HCT116 (cell line): ENCODE results near the gene SLC9A7. TPM values are rescaled to one million over a fixed set of nuclear protein-coding genes. Genes with fewer than 3 reads are reported as not detected.
A peak's percentile ranks its signal among the peaks of the same experiment; 100 is the strongest.

Experiments used
- ATAC-seq: fragments of 200-7000 bp; cut with Tn5 transposase; 2 replicates; pipeline ENCODE4 v1.9.1; 2020; ENCODE audit warnings: mild to moderate bottlenecking, moderate library complexity
- BruUV-seq: library from RNA; stranded (reverse); fragments of 400-500 nt; replicated peaks from 2 replicates; lab custom pipeline; 2021; lab: Mats Ljungman, UMichigan
- CTCF ChIA-PET: fragments of 300-600 bp; sonication (Branson Sonifier 250); formaldehyde crosslinking; loops from one replicate; lab custom pipeline; 2021; ENCODE audit warnings: antibody characterized with exemption; lab: Charles Lee
- POLR2A ChIA-PET: fragments of 300-600, 350-600 bp; sonication (Branson Sonifier 250); formaldehyde crosslinking; loops from one replicate; lab custom pipeline; 2021; ENCODE audit warnings: antibody characterized with exemption; lab: Charles Lee
- RAD21 ChIA-PET, 2 experiments: fragments of 300-600 bp; sonication (Branson Sonifier 250); formaldehyde crosslinking; loops; one replicate each; lab custom pipeline; 2023; ENCODE audit warnings: low total read pairs in 2 of 2; ENCODE audit not compliant: uncharacterized antibody in 2 of 2, unreplicated experiment in 2 of 2, low non-redundant PET in 1 of 2; lab: Charles Lee
- DNase-seq: peaks from one replicate; pipeline ENCODE4 v3.0.0-alpha.2; 2010; ENCODE audit warnings: low read depth, low spot score
- H2AFZ ChIP-seq: fragments of 200-600 bp; shearing (Covaris generic), sonication (generic); 2 replicates; pipeline ENCODE4 v1.6.1; 2017; ENCODE audit warnings: low read depth, mixed run types, mixed read lengths, antibody characterized with exemption, low read length; ENCODE audit not compliant: poor library complexity, severe bottlenecking
- H3K27ac ChIP-seq: 2 replicates; pipeline ENCODE4 v1.5.1; 2012; ENCODE audit warnings: low read depth, low read length
- H3K27me3 ChIP-seq: fragments of 200-600 bp; sonication (generic); 2 replicates; pipeline ENCODE4 v1.6.1; 2016; ENCODE audit warnings: mixed run types, low read length, mixed read lengths; ENCODE audit not compliant: insufficient read depth
- H3K36me3 ChIP-seq, 2 experiments: fragments of 200-500 bp in 1 of 2; fragments of 200-600 bp in 1 of 2; sonication (Bioruptor generic) in 1 of 2; sonication (generic) in 1 of 2; 2 replicates each; pipeline versions ENCODE4 v1.5.1 to v1.6.1; 2014 to 2016; ENCODE audit warnings: low read length in 2 of 2, inconsistent platforms in 1 of 2, mixed read lengths in 1 of 2, mixed run types in 1 of 2; ENCODE audit not compliant: insufficient read depth in 2 of 2, control insufficient read depth in 1 of 2
- H3K4me1 ChIP-seq, 2 experiments: fragments of 200-600 bp in 1 of 2; sonication (generic) in 1 of 2; 2 replicates each; pipeline versions ENCODE4 v1.5.1 to v1.6.1; 2012 to 2017; ENCODE audit warnings: low read length in 2 of 2, inconsistent platforms in 1 of 2, mild to moderate bottlenecking in 1 of 2, mixed read lengths in 1 of 2, mixed run types in 1 of 2, moderate library complexity in 1 of 2; ENCODE audit not compliant: insufficient read depth in 2 of 2, control insufficient read depth in 1 of 2
- H3K4me2 ChIP-seq: fragments of 200-600 bp; sonication (generic); 2 replicates; pipeline ENCODE4 v1.6.1; 2017; ENCODE audit warnings: mixed run types, low read length, mixed read lengths
- H3K4me3 ChIP-seq, 2 experiments: fragments of 200-600 bp in 1 of 2; sonication (generic) in 1 of 2; replicated peaks in 1 of 2; 2 replicates each; pipeline ENCODE4 v1.5.1; 2011 to 2016; ENCODE audit warnings: low read length in 2 of 2, control low read depth in 1 of 2, low read depth in 1 of 2, mild to moderate bottlenecking in 1 of 2, mixed read lengths in 1 of 2, mixed run types in 1 of 2
- H3K79me2 ChIP-seq: fragments of 200-600 bp; sonication (generic); 2 replicates; pipeline ENCODE4 v1.6.1; 2017; ENCODE audit warnings: mild to moderate bottlenecking, mixed run types, low read length, moderate library complexity, mixed read lengths; ENCODE audit not compliant: insufficient read depth
- H3K9ac ChIP-seq: fragments of 200-600 bp; sonication (generic); 2 replicates; pipeline ENCODE4 v1.6.1; 2016; ENCODE audit warnings: low read length, mixed read lengths
- H3K9me2 ChIP-seq: fragments of 200-600 bp; sonication (generic), shearing (Covaris generic); 2 replicates; pipeline ENCODE4 v1.6.1; 2017; ENCODE audit warnings: mixed run types, mild to moderate bottlenecking, moderate library complexity; ENCODE audit not compliant: insufficient read depth
- H3K9me3 ChIP-seq, 2 experiments: fragments of 200-500 bp in 1 of 2; fragments of 200-600 bp in 1 of 2; sonication (Bioruptor generic) in 1 of 2; sonication (generic) in 1 of 2; 2 replicates each; pipeline ENCODE4 v1.6.1; 2014 to 2017; ENCODE audit warnings: low read length in 2 of 2, mixed read lengths in 2 of 2, inconsistent platforms in 1 of 2, low read depth in 1 of 2, mild to moderate bottlenecking in 1 of 2, mixed run types in 1 of 2, moderate library complexity in 1 of 2; ENCODE audit not compliant: control insufficient read depth in 1 of 2, insufficient read depth in 1 of 2
- H4K20me1 ChIP-seq: fragments of 200-600 bp; sonication (generic), shearing (Covaris generic); 2 replicates; pipeline ENCODE4 v1.6.1; 2017; ENCODE audit warnings: mixed run types, mild to moderate bottlenecking, moderate library complexity; ENCODE audit not compliant: insufficient read depth
- ATF3 ChIP-seq: IDR thresholded peaks from 2 replicates; pipeline ENCODE4 v1.6.1; 2012
- CBX3 ChIP-seq: IDR thresholded peaks from 2 replicates; pipeline ENCODE4 v1.6.1; 2012; ENCODE audit warnings: low read depth
- CEBPB ChIP-seq: IDR thresholded peaks from 2 replicates; pipeline ENCODE4 v1.6.1; 2012; ENCODE audit warnings: low read depth
- CTCF ChIP-seq, 3 experiments: fragments of 200-600 bp in 1 of 3; sonication (generic) in 1 of 3; IDR thresholded peaks in 2 of 3; conservative IDR thresholded peaks in 1 of 3; 2 replicates each; pipeline ENCODE4 v1.5.1; 2012 to 2017; ENCODE audit warnings: low read depth in 2 of 3, low read length in 2 of 3, antibody characterized with exemption in 1 of 3, borderline replicate concordance in 1 of 3, control low read depth in 1 of 3, mild to moderate bottlenecking in 1 of 3, mixed read lengths in 1 of 3, mixed run types in 1 of 3, moderate library complexity in 1 of 3; ENCODE audit not compliant: insufficient read depth in 1 of 3
- EGR1 ChIP-seq: IDR thresholded peaks from 2 replicates; pipeline ENCODE4 v1.6.1; 2012; ENCODE audit warnings: low read depth
- EZH2 ChIP-seq: fragments of 200-600 bp; sonication (generic); IDR thresholded peaks from 2 replicates; pipeline ENCODE4 v1.6.1; 2017; ENCODE audit warnings: antibody characterized with exemption, mixed run types
- EZH2phosphoT487 ChIP-seq: fragments of 200-600 bp; IDR thresholded peaks from 2 replicates; pipeline ENCODE4 v1.6.1; 2018; ENCODE audit warnings: antibody characterized with exemption, borderline replicate concordance
- JUND ChIP-seq: IDR thresholded peaks from 2 replicates; pipeline ENCODE4 v1.6.1; 2012
- POLR2A ChIP-seq: IDR thresholded peaks from 2 replicates; pipeline ENCODE4 v1.7.0; 2011; ENCODE audit warnings: borderline replicate concordance; ENCODE audit not compliant: insufficient read depth, insufficient read length; ENCODE audit errors: extremely low read depth
- RAD21 ChIP-seq: IDR thresholded peaks from 2 replicates; pipeline ENCODE4 v1.6.1; 2012; ENCODE audit warnings: low read depth, mild to moderate bottlenecking
- REST ChIP-seq: IDR thresholded peaks from 2 replicates; pipeline ENCODE4 v1.6.1; 2012; ENCODE audit warnings: low read depth
- SP1 ChIP-seq: IDR thresholded peaks from 2 replicates; pipeline ENCODE4 v1.6.1; 2012; ENCODE audit warnings: low read depth
- YY1 ChIP-seq: IDR thresholded peaks from 2 replicates; pipeline ENCODE4 v1.6.1; 2011; ENCODE audit warnings: low read length, low read depth, moderate library complexity, mild to moderate bottlenecking; ENCODE audit not compliant: insufficient replicate concordance; ENCODE audit errors: extremely low read depth
- ZFX ChIP-seq: fragments of 450-650 bp; IDR thresholded peaks from 2 replicates; pipeline ENCODE4 v1.6.1; 2017
- ZNF274 ChIP-seq: fragments of 200-500 bp; sonication (Bioruptor generic); IDR thresholded peaks from 2 replicates; pipeline ENCODE4 v1.6.1; 2014; ENCODE audit warnings: mild to moderate bottlenecking, low read depth, low read length, inconsistent platforms
- intact Hi-C: fragments of 100-400 bp; cut with micrococcal nuclease; formaldehyde crosslinking; loops from 2 replicates; pipeline ENCODE4 v1.10.0; 2022
- total RNA-seq: library from RNA; stranded (reverse); gene quantifications from one replicate; pipeline ENCODE4 v1.2.1, GENCODE V29; 2021; ENCODE audit not compliant: unreplicated experiment
- TF ChIP-seq, protein P1 (sequence below): IDR thresholded peaks from 2 replicates; pipeline ENCODE4 v1.6.1; 2011; ENCODE audit warnings: mild to moderate bottlenecking, low read length, moderate library complexity; ENCODE audit not compliant: insufficient replicate concordance; ENCODE audit errors: extremely low read depth

The SLC9A7 gene
- total RNA-seq, 1 experiment from 2014 or later, result 18.6 TPM

GRCh38 chrX:46803140-46803539, 44.2 kb upstream of the SLC9A7 start:
- H3K27me3 ChIP-seq, result no peaks in the 10 kb centered on the region
- TF ChIP-seq EGR1, result no peak
- TF ChIP-seq CBX3, result no peak
- no peak for TF ChIP-seq ZFX
- TF ChIP-seq ZNF274, result no peak
- TF ChIP-seq EZH2phosphoT487, result no peak
- TF ChIP-seq EZH2, result no peak
- peak; percentile 36 for TF ChIP-seq RAD21
- TF ChIP-seq, protein P1, sequence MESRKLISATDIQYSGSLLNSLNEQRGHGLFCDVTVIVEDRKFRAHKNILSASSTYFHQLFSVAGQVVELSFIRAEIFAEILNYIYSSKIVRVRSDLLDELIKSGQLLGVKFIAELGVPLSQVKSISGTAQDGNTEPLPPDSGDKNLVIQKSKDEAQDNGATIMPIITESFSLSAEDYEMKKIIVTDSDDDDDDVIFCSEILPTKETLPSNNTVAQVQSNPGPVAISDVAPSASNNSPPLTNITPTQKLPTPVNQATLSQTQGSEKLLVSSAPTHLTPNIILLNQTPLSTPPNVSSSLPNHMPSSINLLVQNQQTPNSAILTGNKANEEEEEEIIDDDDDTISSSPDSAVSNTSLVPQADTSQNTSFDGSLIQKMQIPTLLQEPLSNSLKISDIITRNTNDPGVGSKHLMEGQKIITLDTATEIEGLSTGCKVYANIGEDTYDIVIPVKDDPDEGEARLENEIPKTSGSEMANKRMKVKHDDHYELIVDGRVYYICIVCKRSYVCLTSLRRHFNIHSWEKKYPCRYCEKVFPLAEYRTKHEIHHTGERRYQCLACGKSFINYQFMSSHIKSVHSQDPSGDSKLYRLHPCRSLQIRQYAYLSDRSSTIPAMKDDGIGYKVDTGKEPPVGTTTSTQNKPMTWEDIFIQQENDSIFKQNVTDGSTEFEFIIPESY, result no peak
- TF ChIP-seq SP1, result no peak
- no peak for TF ChIP-seq JUND
- TF ChIP-seq CEBPB, result no peak
- TF ChIP-seq REST, result no peak
- peak; percentile 24 to 39 (median 33); a peak in 3 of 6 replicates for TF ChIP-seq CTCF (IDR thresholded peaks at IDR 0.05 in 2 of 3, conservative IDR thresholded peaks at IDR 0.05 in 1 of 3; ENCODE audit: borderline replicate concordance in 1 of 3, insufficient read depth in 1 of 3, low read depth in 2 of 3, low read length in 2 of 3)
- TF ChIP-seq ATF3, result no peak
- TF ChIP-seq POLR2A, result no peak
- TF ChIP-seq YY1, result no peak
- TF ChIP-seq, all 23 proteins: peak for 2
- H3K9ac ChIP-seq, result no peak overlapping the region
- no peak overlapping the region for H2AFZ ChIP-seq
- H3K4me3 ChIP-seq, result no peak overlapping the region
- intact Hi-C loops, result loop anchor here (1.0 kb wide), 1 partner anchor 227 kb away; no protein-coding TSS in a partner anchor
- H3K4me2 ChIP-seq, result no peak overlapping the region
- RAD21 ChIA-PET, result no interaction called here
- H3K9me3 ChIP-seq, result no peaks in the 10 kb centered on the region
- DNase-seq (no peak), ATAC-seq (peak; percentile 73)
- POLR2A ChIA-PET, result no interaction called here
- CTCF ChIA-PET, result no interaction called here
- no peaks in the 10 kb centered on the region for H3K79me2 ChIP-seq
- BruUV-seq, result no TSS peak
- no peaks in the 10 kb centered on the region for H3K9me2 ChIP-seq
- no peak overlapping the region for H3K27ac ChIP-seq
- no peaks in the 10 kb centered on the region for H4K20me1 ChIP-seq
- H3K36me3 ChIP-seq, result no peaks in the 10 kb centered on the region
- H3K4me1 ChIP-seq, result no peaks in the 10 kb centered on the region
